ENCODE measurements around the gene PPM1F. TPM values are rescaled to one million over a fixed set of nuclear protein-coding genes. Genes with fewer than 3 reads are reported as not detected.

Gene PPM1F
- total and polyA plus RNA-seq, 4 donors = 1.8 to 15.5 (median 8.9) TPM

- H3K9ac ChIP-seq (ENCODE audit: low read depth in 1 of 2, low read length in 2 of 2) = no peak overlapping the region
- no peak for TF ChIP-seq YY1 (IDR thresholded peaks at IDR 0.05)
- TF ChIP-seq, protein P1, sequence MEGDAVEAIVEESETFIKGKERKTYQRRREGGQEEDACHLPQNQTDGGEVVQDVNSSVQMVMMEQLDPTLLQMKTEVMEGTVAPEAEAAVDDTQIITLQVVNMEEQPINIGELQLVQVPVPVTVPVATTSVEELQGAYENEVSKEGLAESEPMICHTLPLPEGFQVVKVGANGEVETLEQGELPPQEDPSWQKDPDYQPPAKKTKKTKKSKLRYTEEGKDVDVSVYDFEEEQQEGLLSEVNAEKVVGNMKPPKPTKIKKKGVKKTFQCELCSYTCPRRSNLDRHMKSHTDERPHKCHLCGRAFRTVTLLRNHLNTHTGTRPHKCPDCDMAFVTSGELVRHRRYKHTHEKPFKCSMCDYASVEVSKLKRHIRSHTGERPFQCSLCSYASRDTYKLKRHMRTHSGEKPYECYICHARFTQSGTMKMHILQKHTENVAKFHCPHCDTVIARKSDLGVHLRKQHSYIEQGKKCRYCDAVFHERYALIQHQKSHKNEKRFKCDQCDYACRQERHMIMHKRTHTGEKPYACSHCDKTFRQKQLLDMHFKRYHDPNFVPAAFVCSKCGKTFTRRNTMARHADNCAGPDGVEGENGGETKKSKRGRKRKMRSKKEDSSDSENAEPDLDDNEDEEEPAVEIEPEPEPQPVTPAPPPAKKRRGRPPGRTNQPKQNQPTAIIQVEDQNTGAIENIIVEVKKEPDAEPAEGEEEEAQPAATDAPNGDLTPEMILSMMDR (IDR thresholded peaks at IDR 0.05; ENCODE audit: low read depth, low read length, missing input control) = no peak
- no peak for TF ChIP-seq EGR1 (IDR thresholded peaks at IDR 0.05; ENCODE audit: low read depth in 2 of 2)
- no peak for TF ChIP-seq ATF3 (IDR thresholded peaks at IDR 0.05)
- H3K9me3 ChIP-seq (ENCODE audit: control insufficient read depth in 4 of 4, low read length in 3 of 4) = no peaks in the 10 kb centered on the region
- H3K27me3 ChIP-seq (ENCODE audit: control insufficient read depth in 4 of 4, insufficient read depth in 4 of 4, low read length in 3 of 4) = no peaks in the 10 kb centered on the region
- no peak overlapping the region for H3K27ac ChIP-seq (ENCODE audit: low read depth in 1 of 2, low read length in 2 of 2)
- WGBS = 92% methylated on average over 20 of the region's 20 CpGs
- peaks cover 0 to 2% (median 0%) of the 10 kb centered on the region in 4 donors for H3K36me3 ChIP-seq (ENCODE audit: control insufficient read depth in 4 of 4, insufficient read depth in 3 of 4, low read depth in 1 of 4, low read length in 3 of 4)
- no peak overlapping the region for H3K4me3 ChIP-seq (ENCODE audit: low read depth in 1 of 3, low read length in 3 of 3)
- H3K4me1 ChIP-seq (ENCODE audit: control insufficient read depth in 4 of 4, insufficient read depth in 4 of 4, low read length in 3 of 4) = no peaks in the 10 kb centered on the region
- DNase-seq (ENCODE audit: low spot score) = no peak
Measured at GRCh38 chr22:21919526-21920307, 32.9 kb downstream of the PPM1F start.

DNA sequence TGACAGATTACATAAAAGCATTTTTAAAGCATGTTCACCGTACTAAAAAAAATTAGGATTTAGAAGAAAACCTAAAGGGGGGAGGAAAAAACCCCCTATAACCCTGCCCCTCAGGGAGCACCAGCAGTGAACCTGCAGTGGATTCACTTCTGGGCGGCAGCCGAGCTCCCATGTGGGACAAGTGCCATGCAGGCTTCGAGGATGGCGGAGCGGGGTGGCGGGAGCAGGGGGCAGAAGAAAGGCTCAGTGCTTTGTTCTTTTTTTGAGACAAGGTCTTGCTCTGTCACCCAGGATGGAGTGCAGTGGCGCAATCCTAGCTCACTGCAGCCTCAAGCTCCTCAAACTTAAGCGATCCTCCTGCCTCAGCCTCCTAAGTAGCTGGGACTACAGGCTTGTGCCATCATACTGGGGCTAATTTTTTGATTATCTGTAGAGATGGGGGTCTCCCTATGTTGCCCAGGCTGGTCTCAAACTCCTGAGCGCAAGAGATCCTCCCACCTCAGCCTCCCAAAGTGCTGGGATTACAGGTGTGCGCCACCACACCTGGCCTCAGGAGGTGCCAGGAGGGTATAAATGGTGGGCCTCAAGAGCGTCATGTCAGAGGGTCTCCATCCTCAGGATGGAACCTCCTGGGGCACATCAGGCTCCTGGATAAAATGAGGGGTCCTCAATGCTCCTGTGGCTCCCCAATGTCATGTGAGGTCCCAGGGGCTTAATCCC is 34.0 kb downstream of the PPM1F start:
- no peak for TF ChIP-seq SP1 (IDR thresholded peaks at IDR 0.05)
- no peak for TF ChIP-seq TAF1 (conservative IDR thresholded peaks at IDR 0.05)
- TF ChIP-seq FOXA1 (IDR thresholded peaks at IDR 0.05) = no peak
- TF ChIP-seq, protein P2, sequence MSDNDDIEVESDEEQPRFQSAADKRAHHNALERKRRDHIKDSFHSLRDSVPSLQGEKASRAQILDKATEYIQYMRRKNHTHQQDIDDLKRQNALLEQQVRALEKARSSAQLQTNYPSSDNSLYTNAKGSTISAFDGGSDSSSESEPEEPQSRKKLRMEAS (IDR thresholded peaks at IDR 0.05) = no peak
- no peak for TF ChIP-seq EGR1 (IDR thresholded peaks at IDR 0.05; ENCODE audit: low read depth in 2 of 2)
- TF ChIP-seq JUND (IDR thresholded peaks at IDR 0.05) = no peak
- TF ChIP-seq NR2F2 (IDR thresholded peaks at IDR 0.05) = no peak
- no peak for TF ChIP-seq HNF4A (conservative IDR thresholded peaks at IDR 0.05)
- no peak for TF ChIP-seq HNF4G (IDR thresholded peaks at IDR 0.05)
- TF ChIP-seq REST (IDR thresholded peaks at IDR 0.05) = no peak
- TF ChIP-seq, protein P1 (IDR thresholded peaks at IDR 0.05; ENCODE audit: low read depth, low read length, missing input control) = no peak
- no peak for TF ChIP-seq GABPA (IDR thresholded peaks at IDR 0.05 in 1 of 2, conservative IDR thresholded peaks at IDR 0.05 in 1 of 2)
- no peak for TF ChIP-seq YY1 (IDR thresholded peaks at IDR 0.05)
- no peak for DNase-seq (ENCODE audit: low spot score)
- Histone ChIP-seq H3K4me3 (ENCODE audit: low read depth in 1 of 3, low read length in 3 of 3) (no peak overlapping the region), H3K9ac (ENCODE audit: low read depth in 1 of 2, low read length in 2 of 2) (no peak overlapping the region), H3K27me3 (ENCODE audit: control insufficient read depth in 4 of 4, insufficient read depth in 4 of 4, low read length in 3 of 4) (no peaks in the 10 kb centered on the region), H3K27ac (ENCODE audit: low read depth in 1 of 2, low read length in 2 of 2) (no peak overlapping the region), H3K9me3 (ENCODE audit: control insufficient read depth in 4 of 4, low read length in 3 of 4) (no peaks in the 10 kb centered on the region), H3K4me1 (ENCODE audit: control insufficient read depth in 4 of 4, insufficient read depth in 4 of 4, low read length in 3 of 4) (no peaks in the 10 kb centered on the region), H3K36me3 (ENCODE audit: control insufficient read depth in 4 of 4, insufficient read depth in 3 of 4, low read depth in 1 of 4, low read length in 3 of 4) (peaks cover 0 to 2% (median 0%) of the 10 kb centered on the region in 4 donors)
- WGBS = 97% methylated on average over 12 of the region's 12 CpGs

Measured in liver (tissue), 9 donors.